Subcutaneous adipose tissue (tissue), 4 donors: Measurements from ENCODE around the gene CEP162. TPM values are rescaled to one million over a fixed set of nuclear protein-coding genes. Genes with fewer than 3 reads are reported as not detected.

Source experiments
- total RNA-seq, 4 donors: library from RNA; depleted of rRNA; stranded (reverse); fragments of >200 nt; gene quantifications; one replicate each; pipeline ENCODE4 v1.1.0, GENCODE V29; 2016
- TF ChIP-seq, protein P1 (sequence below): fragments of 450-650 bp; IDR thresholded peaks from one replicate; pipeline ENCODE4 v1.5.1; 2016; ENCODE audit warnings: low read depth, mild to moderate bottlenecking, control low read depth, antibody characterized with exemption, moderate library complexity

Gene CEP162, protein sequence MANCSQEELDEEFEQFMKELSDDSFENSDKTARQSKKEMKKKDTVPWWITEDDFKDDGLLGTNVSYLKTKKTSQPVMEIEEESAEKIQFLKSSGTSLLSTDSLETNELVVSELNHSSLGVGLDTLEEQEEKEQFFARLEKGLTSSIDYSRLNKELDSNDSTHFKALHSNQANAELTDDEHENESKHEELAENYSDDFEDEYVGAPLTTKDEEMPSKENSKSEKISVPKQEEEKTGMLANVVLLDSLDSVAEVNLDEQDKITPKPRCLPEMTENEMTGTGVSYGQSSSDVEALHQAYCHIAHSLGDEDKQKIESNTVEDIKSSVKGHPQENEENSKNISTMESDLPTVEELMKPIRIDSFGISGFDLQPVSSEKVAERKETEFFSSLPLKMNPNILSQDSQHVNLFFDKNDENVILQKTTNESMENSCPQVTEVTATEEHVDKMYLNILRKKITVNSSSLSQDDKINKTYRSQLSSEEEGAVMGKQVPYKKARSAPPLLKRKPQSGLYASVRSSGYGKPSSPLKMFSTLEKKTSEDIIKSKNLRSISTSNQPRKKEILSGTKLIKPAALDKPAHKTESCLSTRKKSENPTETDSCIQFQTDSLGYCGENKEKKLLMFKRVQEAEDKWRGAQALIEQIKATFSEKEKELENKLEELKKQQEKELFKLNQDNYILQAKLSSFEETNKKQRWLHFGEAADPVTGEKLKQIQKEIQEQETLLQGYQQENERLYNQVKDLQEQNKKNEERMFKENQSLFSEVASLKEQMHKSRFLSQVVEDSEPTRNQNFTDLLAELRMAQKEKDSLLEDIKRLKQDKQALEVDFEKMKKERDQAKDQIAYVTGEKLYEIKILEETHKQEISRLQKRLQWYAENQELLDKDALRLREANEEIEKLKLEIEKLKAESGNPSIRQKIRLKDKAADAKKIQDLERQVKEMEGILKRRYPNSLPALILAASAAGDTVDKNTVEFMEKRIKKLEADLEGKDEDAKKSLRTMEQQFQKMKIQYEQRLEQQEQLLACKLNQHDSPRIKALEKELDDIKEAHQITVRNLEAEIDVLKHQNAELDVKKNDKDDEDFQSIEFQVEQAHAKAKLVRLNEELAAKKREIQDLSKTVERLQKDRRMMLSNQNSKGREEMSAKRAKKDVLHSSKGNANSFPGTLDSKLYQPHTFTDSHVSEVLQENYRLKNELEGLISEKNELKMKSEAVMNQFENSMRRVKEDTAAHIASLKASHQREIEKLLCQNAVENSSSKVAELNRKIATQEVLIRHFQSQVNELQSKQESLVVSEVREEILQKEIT (N-terminal part only)
- total RNA-seq, result 10 to 100 TPM; 12.2 to 17.8 (median 14.8) TPM

DNA sequence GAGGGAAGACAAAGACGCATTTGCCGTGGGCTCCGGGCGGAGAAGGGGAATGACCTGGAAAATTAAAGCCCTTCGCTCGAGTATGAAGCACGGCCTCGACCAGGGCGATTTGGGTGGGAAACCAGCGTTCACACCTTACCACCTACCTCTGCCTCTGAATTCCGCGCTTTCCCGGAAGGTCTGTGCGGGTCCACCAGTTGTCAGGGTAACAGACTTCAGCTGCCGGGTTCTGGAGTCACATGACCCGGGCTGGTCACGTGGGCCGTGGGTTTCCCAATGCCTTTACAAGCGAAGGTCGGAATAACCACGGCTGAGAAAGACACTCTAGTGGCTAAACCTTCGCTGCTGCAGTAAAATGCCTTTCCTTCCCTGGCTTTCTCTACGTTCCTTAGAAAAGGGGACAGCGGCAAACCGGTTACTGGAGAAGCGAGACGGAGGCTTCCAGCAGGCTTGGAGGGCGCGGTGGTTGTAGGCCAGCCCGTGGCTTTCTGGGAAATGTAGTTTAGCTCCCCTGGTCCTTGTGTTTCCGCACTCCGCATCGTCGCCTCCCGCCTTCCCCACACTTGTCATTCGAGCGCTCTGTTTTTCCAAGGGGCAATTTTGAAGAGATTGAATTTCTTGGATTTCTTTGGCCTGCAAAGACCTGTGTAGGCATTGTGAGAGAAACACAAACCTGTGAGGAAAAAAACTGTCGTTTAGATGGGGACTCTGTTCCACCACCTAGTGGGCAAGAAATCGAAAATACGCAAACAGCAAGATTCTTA, at the start of gene CEP162:
Gene CEP162, minus strand, starts transcription at position 210 of the 764 bp plus-strand sequence. CDS start 1,250 bp downstream, outside the sequence.
- TF ChIP-seq, protein P1, sequence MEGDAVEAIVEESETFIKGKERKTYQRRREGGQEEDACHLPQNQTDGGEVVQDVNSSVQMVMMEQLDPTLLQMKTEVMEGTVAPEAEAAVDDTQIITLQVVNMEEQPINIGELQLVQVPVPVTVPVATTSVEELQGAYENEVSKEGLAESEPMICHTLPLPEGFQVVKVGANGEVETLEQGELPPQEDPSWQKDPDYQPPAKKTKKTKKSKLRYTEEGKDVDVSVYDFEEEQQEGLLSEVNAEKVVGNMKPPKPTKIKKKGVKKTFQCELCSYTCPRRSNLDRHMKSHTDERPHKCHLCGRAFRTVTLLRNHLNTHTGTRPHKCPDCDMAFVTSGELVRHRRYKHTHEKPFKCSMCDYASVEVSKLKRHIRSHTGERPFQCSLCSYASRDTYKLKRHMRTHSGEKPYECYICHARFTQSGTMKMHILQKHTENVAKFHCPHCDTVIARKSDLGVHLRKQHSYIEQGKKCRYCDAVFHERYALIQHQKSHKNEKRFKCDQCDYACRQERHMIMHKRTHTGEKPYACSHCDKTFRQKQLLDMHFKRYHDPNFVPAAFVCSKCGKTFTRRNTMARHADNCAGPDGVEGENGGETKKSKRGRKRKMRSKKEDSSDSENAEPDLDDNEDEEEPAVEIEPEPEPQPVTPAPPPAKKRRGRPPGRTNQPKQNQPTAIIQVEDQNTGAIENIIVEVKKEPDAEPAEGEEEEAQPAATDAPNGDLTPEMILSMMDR, result no peak

DNA sequence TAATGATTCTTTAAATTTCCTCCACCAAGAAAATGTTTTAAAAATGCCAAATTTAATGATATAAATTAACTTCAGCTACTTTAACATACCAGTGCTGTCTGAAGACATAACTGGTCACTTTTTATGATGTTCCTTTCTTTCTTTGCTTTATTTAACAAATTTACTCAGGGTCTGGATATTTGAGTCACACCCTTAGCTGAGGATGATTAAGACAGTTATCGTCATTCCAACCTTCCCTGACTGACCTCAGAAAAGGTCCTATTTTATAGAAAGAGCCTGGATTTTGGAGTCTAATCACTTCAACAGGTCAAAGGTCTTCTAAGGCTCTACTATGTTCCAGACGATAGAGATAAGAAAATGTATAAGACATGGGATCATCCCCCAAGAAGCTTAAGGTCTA, 47.4 kb upstream of the CEP162 start:
- TF ChIP-seq, protein P1, result no peak

DNA sequence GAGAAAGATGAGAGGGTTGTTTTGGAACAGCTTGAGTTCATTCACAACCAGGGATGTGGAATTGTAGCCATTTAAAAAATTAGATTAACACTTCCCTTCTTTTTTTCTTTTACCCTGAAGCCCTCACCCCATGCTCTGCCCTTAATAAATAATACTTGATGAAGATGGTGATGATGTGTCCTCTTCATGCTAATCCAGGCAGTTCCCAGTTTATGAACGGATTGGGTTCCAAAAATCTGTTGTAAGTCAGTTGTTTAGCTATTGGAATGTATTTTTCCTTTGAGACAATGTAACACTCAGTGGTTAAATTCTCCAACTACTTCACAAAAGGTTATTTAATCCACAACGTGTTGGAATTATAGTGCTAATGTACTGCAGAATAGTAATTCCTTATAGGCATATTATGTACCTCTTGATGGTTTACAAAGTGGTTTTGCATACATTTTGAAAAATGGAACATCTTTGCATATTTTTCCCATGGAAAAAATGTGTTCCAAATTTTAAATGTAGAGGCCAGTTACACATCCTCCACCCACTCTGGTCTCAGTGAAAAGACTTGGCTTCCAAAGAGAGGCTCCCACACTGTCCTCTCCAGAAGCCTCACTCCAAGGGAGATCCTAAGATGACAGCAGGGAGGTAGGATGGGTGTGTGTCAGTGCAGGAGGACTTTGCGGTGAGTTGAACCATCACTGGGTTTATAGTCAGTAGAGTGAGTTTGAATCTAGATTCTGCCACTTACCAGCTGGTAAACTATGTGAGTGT, 45.8 kb upstream of the CEP162 start:
- TF ChIP-seq, protein P1, result no peak

DNA sequence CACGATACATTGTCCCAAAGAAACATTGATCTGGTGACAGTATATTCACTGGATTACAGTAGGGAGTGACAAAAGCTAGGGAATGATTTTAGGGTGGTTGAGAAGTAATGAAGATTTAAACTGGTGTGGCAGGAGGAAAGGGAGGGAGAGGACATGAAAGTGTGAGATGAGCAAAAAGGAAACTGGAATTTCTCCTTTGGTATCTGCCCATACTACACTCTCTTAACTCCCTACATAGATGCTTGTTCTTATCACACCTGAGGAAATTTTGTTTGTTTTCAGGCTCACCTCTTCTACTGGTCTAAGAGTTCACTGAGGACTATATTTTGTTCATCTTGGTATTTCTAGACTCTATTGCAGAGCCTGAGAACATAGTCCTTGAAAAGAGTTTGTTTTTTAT, 44.9 kb upstream of the CEP162 start:
- TF ChIP-seq, protein P1, result no peak

DNA sequence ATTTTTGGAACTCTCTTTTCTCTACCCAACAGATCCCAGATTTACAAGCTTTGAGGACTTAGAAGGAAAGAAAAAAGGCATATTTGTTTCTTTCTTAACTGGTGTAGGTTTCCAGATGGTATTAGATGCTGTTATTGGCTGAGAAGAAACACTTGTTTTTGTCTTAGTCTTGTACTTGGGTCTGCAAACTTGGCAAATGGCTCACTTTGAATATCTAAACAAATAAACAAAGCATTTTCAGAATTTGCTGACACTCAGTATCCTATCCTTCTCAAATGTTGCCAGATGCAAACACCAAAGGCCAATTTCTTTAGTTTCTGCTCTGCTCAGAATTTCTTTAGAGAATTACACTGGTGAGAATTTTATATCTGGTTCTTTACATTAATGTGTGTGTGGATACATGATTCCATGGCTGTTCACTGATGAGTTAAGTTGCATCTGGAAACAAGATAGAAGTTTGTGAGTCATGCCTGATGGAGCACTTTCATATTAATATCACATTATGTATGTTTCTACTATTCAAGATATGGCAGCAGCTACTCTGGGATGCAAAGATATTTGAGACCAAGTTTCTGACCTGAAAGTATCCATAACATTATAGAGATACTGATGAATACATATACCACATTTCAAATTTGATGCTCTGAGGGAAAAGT, 43.7 kb upstream of the CEP162 start:
- TF ChIP-seq, protein P1, result no peak
